Right renal pelvis (tissue), 4 donors: Measurements from ENCODE around the gene SPPL3. TPM values are rescaled to one million over a fixed set of nuclear protein-coding genes. Genes with fewer than 3 reads are reported as not detected.
"Not testable (repeated sequence)": the region's sequence is repeated elsewhere in the genome, so short reads cannot be mapped to it uniquely, and the experiment has no call there.

Experiments used
- DNase-seq, 4 donors: peaks; one replicate each; pipeline ENCODE4 v3.0.0-alpha.2; 2013; ENCODE audit warnings: low read depth in 4 of 4, low spot score in 3 of 4, missing footprints in 1 of 4
- polyA plus RNA-seq, 4 donors: library from polyadenylated mRNA; unstranded; fragments of 120-200 nt; gene quantifications; one replicate each; pipeline ENCODE4 v1.2.1, GENCODE V29; 2013; ENCODE audit not compliant: insufficient read length in 4 of 4

The SPPL3 gene, protein sequence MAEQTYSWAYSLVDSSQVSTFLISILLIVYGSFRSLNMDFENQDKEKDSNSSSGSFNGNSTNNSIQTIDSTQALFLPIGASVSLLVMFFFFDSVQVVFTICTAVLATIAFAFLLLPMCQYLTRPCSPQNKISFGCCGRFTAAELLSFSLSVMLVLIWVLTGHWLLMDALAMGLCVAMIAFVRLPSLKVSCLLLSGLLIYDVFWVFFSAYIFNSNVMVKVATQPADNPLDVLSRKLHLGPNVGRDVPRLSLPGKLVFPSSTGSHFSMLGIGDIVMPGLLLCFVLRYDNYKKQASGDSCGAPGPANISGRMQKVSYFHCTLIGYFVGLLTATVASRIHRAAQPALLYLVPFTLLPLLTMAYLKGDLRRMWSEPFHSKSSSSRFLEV
- 100 to 1,000 TPM in 1 of 4 donors, 10 to 100 TPM in 3; 81.1 to 102 (median 95.2) TPM for polyA plus RNA-seq

DNA sequence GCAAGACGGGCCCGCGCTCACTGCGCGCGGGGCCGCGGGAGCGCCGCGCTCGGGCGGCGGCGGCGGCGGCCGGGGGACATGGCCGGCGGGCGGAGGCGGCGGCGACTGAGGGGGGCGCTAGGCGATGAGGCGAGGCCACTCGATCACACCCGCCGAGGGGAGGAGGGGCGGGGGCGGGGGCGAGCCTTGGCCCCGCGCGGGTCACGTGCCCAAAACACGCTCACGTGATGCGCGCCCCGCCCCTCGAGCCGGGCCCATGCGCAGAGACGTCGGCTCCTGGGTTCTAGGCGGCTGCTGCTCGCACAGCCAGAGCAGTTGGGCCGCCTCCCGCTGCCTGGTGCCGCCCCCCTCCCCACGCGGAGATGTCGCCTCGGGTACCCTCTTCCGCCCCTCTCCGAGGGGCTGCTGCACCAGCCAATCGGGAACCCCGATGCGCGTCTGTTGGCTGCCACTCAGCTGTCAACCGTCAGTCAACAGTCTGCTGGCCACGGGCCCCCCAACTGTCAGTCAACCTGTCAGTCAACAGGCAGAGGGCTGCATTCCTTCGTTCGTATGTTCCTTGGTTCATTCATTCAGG, at the start of gene SPPL3:
SPPL3 (minus strand) TSS at position 162 of the 577 bp plus-strand sequence. CDS start 491 bp downstream, outside the sequence.
- DNase-seq = peak; percentile 75 to 83 (median 82)

DNA sequence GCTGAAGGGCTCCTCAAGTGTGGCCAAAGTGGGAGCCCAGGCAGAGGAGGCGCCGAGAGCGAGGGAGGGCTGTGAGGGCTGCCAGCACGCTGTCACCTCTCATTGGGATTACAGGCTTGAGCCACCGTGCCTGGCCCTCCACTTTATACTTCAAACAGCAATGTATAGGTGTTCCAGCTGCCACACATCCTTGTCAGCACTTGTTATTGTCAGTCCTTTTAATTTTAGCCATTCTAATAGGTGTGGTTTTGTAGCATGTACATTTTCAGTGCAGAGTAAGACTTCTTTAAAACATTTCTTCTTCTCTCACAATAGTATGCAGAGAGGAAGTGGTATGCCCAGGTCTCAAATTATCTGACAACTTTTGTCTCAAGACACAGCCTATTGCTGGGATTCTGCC, 46.6 kb upstream of the SPPL3 start:
- no peak for DNase-seq

DNA sequence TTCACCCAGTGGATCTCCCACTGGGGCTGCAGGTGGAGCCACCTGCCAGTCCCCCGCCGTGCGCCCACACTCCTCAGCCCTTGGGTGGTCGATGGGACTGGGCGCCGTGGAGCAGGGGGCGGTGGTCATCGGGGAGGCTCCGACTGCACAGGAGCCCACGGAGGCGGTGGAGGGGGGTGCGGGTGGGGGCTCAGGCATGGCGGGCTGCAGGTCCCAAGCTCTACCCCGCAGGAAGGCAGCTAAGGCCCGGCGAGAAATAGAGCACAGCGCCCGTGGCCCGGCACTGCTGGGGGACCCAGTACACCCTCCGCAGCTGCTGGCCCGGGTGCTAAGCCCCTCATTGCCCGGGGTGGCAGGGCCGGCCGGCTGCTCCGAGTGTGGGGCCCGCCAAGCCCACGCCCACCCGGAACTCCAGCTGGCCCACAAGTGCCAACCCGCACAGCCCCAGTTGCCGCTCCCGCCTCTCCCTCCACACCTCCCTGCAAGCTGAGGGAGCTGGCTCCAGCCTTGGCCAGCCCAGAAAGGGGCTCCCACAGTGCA, 46.2 kb upstream of the SPPL3 start:
- not testable (repeated sequence) for DNase-seq

DNA sequence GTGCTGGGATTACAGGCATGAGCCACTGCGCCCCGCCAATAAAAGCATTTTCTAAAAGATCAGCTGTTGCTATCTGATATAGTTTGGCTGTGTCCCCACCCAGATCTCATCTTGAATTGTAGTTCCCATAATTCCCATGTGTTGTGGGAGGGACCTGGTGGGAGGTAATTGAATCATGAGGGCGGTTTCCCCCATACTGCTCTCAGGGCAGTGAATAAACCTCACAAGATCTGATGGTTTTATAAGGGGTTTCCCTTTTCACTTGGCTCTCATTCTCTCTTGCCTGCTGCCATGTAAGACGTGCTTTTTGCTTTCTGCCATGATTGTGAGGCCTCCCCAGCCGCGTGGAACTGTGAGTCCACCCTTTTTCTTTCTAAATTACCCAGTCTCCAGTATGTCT, 41.4 kb upstream of the SPPL3 start:
- not testable (repeated sequence) for DNase-seq

DNA sequence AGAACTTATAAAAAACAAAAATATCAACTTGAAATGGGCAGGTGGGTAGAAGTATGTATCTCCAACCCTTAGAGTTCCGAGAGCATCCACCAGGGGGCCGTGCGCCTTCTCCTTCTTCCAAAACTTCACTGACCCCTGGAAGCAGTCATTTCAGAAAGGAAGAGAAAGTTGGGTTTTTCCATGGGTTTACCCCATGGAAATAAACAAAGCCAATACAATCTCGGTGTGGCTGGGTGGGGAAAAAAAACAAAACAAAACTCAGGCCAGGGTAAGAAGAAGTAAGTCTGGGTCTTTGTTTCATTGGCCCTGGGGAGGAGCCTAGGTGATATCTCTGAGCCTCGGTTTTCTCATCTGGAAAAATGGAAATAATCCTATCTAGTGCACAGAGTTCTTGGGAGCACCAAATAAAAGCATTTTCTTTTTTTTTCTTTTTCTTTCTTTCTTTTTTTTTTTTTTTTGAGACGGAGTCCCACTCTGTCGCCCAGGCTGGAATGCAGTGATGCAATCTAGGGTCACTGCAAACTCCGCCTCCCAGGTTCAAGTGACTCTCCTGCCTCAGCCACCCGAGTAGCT, 40.6 kb upstream of the SPPL3 start:
- DNase-seq = peak in 2 of 4 donors; percentile 20 to 39

DNA sequence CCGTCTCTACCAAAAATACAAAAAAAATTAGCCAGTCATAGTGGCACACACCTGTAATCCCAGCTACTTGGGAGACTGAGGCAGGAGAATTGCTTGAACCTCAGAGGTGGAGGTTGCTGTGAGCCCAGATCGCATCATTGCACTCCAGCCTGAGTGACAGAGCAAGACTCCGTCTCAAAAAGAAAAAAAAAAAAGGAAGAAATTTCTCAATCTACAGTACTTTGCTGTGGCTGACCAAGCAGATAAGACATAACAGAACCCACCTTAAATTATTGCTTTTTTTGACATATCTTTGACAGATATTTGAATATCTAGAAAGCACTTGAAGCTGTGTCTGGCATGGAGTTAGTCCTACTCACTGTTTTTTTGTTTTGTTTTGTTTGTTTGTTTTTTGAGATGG, 39.3 kb upstream of the SPPL3 start:
- DNase-seq = no peak

DNA sequence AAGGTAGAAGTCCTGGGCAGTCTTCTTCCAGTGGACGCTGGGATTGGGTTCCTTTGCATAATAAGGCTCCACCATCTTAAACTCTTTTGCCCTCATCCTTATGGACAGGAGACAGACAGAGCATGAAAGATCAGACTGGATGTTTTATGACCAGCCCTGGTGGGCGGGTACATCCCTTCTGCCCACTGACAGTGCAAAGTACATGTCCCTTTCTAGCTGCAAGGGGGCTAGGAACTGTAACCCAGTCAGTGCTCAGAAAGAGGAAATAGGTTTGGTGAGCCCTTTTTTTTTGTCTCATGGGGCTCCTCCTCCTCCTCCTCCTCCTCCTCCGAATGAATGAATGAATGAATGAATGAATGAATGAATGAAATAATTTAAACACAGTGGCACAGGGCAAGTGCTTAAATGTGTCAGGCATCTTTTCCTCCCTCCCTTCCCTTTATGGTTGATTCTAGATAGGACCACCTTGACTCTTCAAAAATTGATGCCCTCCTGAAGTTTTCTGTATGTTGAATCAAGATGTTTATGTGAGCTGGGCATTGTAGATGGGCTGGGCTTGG, 37.8 kb upstream of the SPPL3 start:
- DNase-seq = no peak

DNA sequence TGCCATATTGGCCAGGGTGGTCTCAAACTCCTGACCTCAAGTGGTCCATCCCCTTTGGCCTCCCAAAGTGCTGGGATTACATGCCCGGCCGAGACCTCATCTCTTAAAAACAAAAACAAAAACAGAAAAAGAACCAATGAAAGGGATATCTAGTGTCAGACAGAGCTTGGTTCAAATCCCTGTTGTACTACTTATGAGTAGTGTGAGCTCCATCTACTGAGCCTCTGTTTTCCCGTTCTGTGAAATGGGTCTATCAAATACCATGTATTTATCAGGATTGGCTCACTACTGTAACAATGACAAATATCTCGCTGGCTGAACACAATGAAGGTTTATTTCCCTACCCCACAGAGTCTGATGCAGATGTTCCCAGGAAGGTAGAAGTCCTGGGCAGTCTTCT, 37.3 kb upstream of the SPPL3 start:
- no peak for DNase-seq

DNA sequence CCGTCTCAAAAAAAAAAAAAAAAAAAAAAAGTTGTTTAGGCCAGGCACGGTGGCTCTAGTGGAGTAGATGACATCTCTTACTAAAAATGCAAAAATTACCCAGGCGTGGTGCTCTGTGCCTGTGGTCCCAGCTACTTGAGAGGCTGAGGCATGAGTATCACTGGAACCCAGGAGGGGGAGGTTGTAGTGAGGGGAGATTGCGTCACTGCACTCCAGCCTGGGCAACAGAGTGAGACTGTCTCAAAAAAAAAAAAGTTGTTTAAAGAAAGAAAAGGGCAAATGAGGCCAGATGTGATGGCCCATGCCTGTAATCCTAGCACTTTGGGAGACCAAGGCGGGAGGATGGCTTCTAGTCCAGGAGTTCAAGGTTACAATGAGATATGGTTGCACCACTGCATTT, 36.6 kb upstream of the SPPL3 start:
- DNase-seq = no peak

DNA sequence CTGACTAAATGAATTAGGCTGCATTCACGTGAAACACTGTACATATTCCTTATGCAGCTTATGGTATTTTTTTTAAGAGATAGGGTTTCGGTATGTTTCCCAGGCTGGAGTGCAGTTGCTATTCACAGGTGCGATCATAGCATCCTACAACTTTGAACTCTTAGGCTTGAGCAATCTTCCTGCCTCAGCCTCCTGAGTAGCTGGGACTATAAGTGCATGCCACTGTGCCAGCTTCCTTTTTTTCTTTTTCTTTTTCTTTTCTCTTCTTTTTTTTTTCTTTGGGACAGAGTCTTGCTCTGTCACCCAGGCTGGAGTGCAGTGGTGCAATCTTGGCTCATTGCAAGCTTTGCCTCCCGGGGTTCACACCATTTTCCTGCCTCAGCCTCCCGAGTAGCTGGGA, 35.8 kb upstream of the SPPL3 start:
- no peak for DNase-seq

DNA sequence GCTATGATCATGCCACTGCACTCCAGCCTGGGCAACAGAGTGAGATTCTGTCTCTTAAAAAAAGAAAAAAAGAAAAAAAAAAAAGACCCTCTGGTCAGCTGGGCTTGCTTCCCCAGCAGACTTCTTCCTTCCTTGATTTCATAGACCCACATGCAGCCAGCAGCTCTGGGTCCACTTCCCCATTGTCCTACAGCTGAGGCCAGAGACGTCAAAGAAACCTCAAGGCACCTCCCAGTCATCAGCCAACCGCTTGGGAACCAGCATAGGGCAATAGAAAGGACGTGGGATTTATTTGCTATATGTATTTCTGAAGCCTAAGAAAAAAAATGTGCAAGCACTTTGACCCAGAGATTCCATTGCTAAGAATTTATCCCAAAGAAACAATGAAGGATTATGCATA, 35.4 kb upstream of the SPPL3 start:
- DNase-seq = no peak

DNA sequence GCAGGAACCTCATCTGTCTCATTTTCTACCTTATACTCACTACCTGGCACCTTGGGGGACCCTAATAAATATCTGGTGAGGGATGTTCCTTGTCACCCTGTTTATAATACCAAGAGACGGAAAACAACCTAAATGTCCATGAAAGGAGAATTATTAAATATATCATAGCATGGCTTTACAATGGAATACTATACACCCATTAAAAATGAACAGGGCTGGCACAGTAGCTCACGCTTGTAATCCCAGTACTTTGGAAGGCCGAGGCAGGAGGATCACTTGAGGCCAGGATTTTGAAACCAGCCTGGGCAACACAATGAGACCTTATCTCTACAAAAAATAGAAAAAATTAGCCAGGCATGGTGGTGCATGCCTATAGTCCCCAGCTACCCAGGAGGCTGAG, 34.3 kb upstream of the SPPL3 start:
- no peak for DNase-seq

DNA sequence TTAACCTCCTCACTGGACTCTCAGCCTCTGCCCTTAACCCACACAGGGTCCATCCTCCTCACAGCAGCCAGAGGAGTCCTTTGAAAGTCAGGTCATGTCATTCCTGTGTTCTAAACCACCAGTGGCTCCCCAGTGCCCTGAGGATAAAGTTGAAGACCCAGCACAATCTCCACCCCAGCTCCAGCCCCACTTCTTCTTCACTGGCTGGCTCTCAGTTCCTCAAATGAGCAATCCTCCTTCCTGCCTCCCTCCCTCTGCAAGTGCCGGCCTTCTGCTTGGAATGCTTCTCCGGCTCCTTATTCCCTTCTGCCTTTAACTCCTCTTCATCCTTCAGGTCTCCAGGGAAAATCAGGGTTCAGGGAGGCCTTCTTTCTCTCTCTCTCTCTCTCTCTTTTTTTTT, 32.0 kb upstream of the SPPL3 start:
- DNase-seq = no peak

DNA sequence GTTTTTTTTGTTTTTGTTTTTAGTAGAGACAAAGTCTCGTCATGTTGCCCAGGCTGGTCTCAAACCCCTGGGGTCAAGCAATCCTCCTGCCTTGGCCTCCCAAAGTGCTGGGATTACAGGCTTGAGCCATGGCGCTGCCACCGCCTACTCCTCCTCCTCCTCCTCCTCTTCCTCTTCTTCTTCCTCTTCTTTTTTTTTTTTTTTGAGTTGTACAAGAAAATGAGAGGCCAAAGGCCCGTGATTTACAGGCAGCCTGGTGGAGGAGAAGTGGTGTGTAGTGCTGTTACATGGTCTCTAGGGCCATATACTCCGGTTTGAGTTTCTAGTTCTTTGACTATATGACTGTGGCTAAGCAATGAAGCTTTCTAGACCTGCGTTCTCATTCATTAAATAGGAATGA, 29.6 kb upstream of the SPPL3 start:
- no peak for DNase-seq

DNA sequence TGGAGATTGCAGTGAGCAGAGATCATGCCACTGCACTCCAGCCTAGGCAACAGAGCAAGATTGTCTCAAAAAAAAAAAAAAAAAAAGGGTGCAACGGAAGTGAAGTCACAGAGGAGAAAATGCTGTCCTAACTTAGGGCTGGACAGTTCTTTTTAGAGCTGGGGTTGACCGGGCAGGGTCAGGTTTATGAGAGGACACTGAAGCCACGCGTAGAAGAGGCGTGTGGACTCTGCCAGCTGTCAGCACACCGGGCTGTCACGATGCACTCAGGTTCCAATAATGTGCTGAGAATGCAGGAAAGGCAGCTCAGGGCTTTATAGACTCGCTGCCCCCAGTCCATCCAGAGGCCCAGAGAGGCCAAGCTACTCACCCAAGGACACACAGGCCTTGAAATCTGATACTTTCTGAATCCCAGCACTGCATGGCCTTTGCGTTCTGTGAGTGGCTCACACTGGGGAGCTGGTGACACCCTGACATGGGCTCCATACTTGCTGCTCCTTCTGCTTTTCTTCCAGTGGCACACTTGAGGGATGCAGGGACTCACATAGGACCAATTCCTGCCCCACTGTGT, 28.9 kb upstream of the SPPL3 start:
- no peak for DNase-seq

DNA sequence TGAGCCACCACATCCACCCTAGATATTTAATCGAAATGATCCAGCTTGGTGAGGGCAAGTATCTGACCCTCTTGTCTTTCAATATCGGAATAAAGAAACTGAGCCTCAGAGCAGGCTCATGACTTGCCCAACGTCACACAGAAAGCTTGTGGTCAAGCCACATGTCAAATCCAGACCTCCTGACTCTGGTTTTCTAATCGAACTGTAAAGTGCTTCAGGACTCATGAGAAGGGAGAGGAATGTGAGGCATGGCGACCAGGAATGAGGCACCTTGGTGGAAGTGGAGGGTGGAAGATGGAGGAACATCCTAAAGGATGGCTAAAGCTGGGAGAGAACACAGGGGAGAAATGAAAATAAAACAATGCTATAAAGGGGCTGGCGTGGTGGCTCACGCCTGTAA, 27.9 kb upstream of the SPPL3 start:
- DNase-seq = no peak

DNA sequence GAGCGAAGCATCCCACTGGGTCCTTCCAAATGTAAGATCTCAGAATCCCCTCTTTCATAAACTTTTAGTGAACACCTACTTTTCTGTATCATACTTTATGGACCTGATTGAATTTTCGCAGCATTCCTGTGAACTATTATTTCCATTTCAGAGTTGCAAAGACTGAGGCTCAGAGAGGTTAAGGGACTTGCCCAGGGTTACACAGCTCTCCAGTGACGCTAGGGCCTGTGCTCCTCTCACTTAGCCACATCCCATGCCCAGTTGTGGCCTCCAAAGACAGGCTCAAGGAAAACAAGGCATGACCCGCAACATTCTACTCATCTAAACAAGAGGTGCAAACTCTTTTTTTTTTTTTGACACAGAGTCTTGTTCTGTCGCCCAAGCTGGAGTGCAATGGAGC, 25.9 kb upstream of the SPPL3 start:
- DNase-seq = no peak

DNA sequence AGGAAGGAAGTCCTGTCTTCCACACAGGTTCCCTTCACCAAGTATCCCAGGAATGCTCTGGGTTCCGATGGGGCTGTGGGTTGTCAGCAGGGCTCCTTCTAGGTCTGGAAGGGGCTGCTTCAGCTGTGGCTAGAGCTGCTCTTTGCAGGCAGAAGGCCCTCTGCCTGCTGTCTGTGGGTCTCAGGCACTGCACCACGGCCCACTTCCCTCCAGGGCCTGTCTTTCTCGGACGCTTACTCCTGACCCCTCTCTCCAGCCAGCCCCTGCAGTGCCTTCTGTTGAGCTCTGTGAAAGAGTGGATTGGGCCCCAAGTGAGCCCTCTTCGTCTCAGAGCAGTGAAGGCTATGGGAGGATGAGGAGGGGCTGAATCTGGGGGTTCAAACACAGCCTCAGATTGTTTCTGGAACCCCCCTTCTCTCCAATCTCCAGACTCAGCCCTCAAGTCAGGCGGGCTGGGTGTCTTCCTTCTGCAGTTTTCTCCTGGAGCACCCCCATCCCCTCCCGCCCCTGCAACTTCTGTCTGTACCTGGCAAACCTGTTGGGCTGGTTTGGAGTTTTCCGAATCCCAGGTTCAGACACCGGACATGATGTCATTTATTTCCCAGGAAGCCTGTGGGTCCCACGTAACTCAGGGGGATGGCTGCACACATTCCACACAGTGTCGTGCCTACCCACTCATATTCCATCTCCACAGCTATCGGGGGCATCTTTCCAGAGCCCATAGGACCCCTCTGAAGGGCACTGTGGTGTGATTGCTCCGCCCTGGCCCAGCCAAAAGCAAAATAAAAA, 24.9 kb upstream of the SPPL3 start:
- peak in 3 of 4 donors; percentile 44 to 52 (median 45) for DNase-seq

DNA sequence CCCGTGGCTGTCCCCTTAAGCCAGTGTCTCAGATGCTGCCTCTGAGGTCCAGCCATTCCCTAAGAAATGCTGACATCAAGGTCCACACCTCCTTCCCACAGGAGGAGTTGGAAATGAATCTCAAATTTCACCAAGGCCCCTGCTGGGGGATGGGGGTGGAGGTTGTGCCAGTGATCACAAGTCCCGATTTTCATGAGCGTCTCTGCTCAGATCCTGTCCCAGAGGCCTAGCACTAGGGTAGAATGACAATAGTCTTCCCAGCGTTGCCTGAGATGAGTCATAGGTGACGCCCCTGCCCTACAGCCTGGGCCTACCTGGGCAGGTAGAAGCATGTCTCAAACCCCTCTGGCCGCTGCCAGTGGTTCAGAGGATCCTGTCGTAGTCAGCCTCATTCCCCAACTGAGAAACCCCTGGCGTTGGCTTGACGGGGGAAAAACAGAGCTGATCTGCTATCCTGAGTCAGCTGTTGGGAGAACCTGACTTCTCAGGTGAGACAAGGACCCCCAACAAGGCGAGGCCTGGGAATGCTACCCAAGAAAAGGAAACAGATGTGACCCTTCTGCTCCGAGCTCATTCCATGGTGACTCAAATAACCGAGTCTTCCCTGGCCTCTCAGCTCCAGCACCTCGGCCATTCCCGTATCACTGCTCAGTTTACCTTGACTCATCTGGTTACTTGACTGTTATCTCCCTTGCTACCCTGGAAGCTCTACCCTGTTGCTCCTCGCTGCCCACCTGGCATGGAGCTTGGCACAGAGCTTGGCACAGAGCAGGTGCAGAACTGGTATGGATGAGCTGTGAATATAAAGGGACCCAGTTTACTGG, 21.8 kb upstream of the SPPL3 start:
- no peak for DNase-seq
